ENCODE data around the gene CCNY.

- no peak for TF ChIP-seq CTCF (IDR thresholded peaks at IDR 0.05)
- no peak for TF ChIP-seq ZFX (IDR thresholded peaks at IDR 0.05; ENCODE audit: borderline replicate concordance)
Observed at GRCh38 chr10:35588836-35589235, 252.5 kb downstream of the CCNY start.
